ENCODE measurements around the gene FADS2.

FADS2 gene

DNA sequence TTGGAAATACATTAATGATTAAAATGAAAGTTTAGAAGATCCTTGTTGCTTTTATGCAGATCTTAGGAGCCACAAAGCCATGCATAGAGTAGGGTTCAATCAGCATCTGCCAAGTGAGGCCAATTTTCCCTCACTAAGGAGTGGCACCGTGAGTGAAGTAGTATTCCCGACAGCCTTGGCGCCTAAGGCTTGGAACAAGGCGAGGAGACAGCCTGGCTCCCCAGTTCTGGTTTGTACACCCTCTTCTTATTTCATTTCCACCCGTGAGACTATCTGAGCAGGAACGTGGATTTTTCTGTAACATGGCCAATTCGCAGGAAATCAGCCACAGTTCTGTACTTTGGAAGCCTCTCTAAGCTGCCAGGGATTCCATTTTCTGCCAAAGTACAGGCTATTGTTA lies 22.6 kb downstream of the FADS2 start:
- H3K27ac ChIP-seq (replicated peaks), result no peak overlapping the region
- H3K27me3 ChIP-seq (ENCODE audit: insufficient read depth, poor library complexity, severe bottlenecking), result no peaks in the 10 kb centered on the region
- TF ChIP-seq GABPA (IDR thresholded peaks at IDR 0.05; ENCODE audit: low read depth), result no peak
- TF ChIP-seq SPI1 (IDR thresholded peaks at IDR 0.05; ENCODE audit: borderline replicate concordance, low read depth), result no peak
- TF ChIP-seq, protein P1, sequence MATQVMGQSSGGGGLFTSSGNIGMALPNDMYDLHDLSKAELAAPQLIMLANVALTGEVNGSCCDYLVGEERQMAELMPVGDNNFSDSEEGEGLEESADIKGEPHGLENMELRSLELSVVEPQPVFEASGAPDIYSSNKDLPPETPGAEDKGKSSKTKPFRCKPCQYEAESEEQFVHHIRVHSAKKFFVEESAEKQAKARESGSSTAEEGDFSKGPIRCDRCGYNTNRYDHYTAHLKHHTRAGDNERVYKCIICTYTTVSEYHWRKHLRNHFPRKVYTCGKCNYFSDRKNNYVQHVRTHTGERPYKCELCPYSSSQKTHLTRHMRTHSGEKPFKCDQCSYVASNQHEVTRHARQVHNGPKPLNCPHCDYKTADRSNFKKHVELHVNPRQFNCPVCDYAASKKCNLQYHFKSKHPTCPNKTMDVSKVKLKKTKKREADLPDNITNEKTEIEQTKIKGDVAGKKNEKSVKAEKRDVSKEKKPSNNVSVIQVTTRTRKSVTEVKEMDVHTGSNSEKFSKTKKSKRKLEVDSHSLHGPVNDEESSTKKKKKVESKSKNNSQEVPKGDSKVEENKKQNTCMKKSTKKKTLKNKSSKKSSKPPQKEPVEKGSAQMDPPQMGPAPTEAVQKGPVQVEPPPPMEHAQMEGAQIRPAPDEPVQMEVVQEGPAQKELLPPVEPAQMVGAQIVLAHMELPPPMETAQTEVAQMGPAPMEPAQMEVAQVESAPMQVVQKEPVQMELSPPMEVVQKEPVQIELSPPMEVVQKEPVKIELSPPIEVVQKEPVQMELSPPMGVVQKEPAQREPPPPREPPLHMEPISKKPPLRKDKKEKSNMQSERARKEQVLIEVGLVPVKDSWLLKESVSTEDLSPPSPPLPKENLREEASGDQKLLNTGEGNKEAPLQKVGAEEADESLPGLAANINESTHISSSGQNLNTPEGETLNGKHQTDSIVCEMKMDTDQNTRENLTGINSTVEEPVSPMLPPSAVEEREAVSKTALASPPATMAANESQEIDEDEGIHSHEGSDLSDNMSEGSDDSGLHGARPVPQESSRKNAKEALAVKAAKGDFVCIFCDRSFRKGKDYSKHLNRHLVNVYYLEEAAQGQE (IDR thresholded peaks at IDR 0.05; ENCODE audit: insufficient replicate concordance, low read depth), result no peak
- TF ChIP-seq, protein P2, sequence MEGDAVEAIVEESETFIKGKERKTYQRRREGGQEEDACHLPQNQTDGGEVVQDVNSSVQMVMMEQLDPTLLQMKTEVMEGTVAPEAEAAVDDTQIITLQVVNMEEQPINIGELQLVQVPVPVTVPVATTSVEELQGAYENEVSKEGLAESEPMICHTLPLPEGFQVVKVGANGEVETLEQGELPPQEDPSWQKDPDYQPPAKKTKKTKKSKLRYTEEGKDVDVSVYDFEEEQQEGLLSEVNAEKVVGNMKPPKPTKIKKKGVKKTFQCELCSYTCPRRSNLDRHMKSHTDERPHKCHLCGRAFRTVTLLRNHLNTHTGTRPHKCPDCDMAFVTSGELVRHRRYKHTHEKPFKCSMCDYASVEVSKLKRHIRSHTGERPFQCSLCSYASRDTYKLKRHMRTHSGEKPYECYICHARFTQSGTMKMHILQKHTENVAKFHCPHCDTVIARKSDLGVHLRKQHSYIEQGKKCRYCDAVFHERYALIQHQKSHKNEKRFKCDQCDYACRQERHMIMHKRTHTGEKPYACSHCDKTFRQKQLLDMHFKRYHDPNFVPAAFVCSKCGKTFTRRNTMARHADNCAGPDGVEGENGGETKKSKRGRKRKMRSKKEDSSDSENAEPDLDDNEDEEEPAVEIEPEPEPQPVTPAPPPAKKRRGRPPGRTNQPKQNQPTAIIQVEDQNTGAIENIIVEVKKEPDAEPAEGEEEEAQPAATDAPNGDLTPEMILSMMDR (IDR thresholded peaks at IDR 0.05; ENCODE audit: insufficient read depth, low read length), result no peak
- no peak for TF ChIP-seq POLR2AphosphoS5 (IDR thresholded peaks at IDR 0.05; ENCODE audit: low read depth)
- DNase-seq (ENCODE audit: low read depth in 1 of 2, low spot score in 1 of 2), result no peak
- no peak overlapping the region for H3K4me3 ChIP-seq (replicated peaks; ENCODE audit: insufficient read depth, low read length)

DNA sequence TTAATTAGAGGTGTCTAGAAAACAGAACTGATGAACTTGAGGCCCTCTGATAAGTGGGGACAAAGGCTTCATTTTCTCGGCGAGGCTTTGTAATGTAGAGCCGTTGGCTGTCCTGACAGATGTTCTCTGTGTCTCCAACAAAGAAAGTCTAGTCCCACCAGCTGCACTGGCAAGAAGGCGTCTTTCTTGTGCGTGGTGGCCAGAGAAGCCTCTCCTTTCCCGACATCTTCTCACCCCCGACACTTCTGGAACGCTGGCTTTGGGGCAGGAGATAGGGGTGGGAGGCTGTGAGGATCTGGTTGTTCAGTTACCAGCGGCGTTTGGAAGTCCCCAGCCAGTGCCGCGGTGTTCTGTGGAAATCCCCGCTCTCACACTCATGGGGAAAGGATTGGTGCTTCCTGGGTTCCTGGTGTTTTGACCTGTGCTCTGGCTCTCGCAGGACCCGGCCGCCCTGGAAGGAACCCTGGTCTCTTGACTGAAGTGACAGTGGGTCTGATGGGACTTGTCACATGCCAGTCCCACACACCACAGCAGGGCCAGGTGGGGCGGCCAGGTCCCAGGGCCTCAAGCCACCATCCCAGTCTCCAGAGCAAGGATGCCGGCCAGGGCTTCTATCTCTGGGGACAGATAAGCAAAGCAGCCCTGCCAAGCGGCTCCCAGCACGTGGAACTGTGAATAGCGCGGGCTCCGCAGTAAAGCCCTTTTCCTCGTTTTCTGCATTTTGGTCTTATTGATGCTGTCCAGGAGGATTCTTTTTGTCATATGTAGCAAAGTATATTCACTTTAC lies 23.2 kb downstream of the FADS2 start:
- H3K27ac ChIP-seq (replicated peaks), result no peak overlapping the region

DNA sequence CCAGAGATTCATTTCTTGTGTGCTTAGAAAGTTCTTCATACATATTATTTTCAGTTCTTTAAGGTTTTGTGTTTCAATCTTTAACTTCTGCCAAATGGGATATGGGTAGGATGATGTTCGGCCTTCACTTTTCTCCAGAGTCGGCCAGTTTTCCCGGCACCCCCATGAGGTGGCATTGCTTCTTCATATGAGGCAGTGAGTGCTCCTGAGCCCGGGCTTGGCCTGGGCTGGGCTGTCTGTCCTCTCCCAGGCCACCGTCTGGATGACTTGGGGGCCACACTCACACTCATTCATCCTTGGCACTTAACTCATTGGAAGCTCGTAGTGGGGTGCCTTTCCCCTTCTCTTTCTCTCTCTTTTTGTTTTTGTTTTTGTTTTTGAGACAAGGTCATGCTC lies 23.8 kb downstream of the FADS2 start:
- Histone ChIP-seq H3K4me3 (replicated peaks; ENCODE audit: insufficient read depth, low read length) (no peak overlapping the region), H3K27me3 (ENCODE audit: insufficient read depth, poor library complexity, severe bottlenecking) (no peaks in the 10 kb centered on the region), H3K27ac (replicated peaks) (no peak overlapping the region)
- no peak for DNase-seq (ENCODE audit: low read depth in 1 of 2, low spot score in 1 of 2)
- TF ChIP-seq SPI1 (IDR thresholded peaks at IDR 0.05; ENCODE audit: borderline replicate concordance, low read depth) (no peak), GABPA (IDR thresholded peaks at IDR 0.05; ENCODE audit: low read depth) (no peak), POLR2AphosphoS5 (IDR thresholded peaks at IDR 0.05; ENCODE audit: low read depth) (no peak)
- TF ChIP-seq, protein P1 (IDR thresholded peaks at IDR 0.05; ENCODE audit: insufficient replicate concordance, low read depth), result no peak
- TF ChIP-seq, protein P2 (IDR thresholded peaks at IDR 0.05; ENCODE audit: insufficient read depth, low read length), result no peak

More for the DNA sequence above, 23.2 kb downstream of the FADS2 start:
- Histone ChIP-seq H3K27me3 (ENCODE audit: insufficient read depth, poor library complexity, severe bottlenecking) (no peaks in the 10 kb centered on the region), H3K4me3 (replicated peaks; ENCODE audit: insufficient read depth, low read length) (no peak overlapping the region)
- no peak for DNase-seq (ENCODE audit: low read depth in 1 of 2, low spot score in 1 of 2)
- no peak for TF ChIP-seq SPI1 (IDR thresholded peaks at IDR 0.05; ENCODE audit: borderline replicate concordance, low read depth)

DNA sequence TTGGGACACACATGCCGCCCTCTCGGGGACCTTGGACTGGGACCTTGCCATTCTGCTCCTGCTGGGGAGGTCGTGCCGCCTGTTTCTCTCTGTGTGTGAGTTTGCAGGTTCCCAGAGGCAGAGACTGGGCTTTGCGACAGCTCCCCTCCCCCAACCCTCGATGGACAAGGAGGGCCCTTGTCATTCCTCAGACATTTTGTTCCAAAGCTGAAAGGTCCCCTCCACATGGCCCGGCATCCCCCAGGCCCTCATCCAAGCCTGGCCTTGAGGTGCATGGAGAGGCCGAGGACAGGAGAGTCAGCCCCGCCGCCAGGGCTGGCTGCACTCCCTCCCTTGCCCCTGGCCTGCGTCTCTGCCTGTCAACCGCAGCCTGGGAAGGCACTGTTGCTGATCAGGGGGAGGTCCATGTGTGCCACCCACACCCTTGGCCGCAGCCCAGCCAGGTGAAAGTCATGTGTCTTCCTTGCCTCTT lies 25.6 kb downstream of the FADS2 start:
- Histone ChIP-seq H3K27me3 (ENCODE audit: insufficient read depth, poor library complexity, severe bottlenecking) (no peaks in the 10 kb centered on the region), H3K27ac (replicated peaks) (no peak overlapping the region), H3K4me3 (replicated peaks; ENCODE audit: insufficient read depth, low read length) (no peak overlapping the region)
- DNase-seq (ENCODE audit: low read depth in 1 of 2, low spot score in 1 of 2), result no peak
- TF ChIP-seq SPI1 (IDR thresholded peaks at IDR 0.05; ENCODE audit: borderline replicate concordance, low read depth) (no peak), GABPA (IDR thresholded peaks at IDR 0.05; ENCODE audit: low read depth) (no peak)
- TF ChIP-seq, protein P2 (IDR thresholded peaks at IDR 0.05; ENCODE audit: insufficient read depth, low read length), result no peak
- TF ChIP-seq, protein P1 (IDR thresholded peaks at IDR 0.05; ENCODE audit: insufficient replicate concordance, low read depth), result no peak
